Right renal pelvis (tissue), 4 donors: ENCODE measurements around the gene UBASH3B. TPM values are rescaled to one million over a fixed set of nuclear protein-coding genes. Genes with fewer than 3 reads are reported as not detected.

Experiments used
- DNase-seq, 4 donors: peaks; one replicate each; pipeline ENCODE4 v3.0.0-alpha.2; 2013; ENCODE audit warnings: low read depth in 4 of 4, low spot score in 3 of 4, missing footprints in 1 of 4
- polyA plus RNA-seq, 4 donors: library from polyadenylated mRNA; unstranded; fragments of 120-200 nt; gene quantifications; one replicate each; pipeline ENCODE4 v1.2.1, GENCODE V29; 2013; ENCODE audit not compliant: insufficient read length in 4 of 4

Gene UBASH3B
- polyA plus RNA-seq, 4 donors = 7.3 to 9.0 (median 7.9) TPM

DNA sequence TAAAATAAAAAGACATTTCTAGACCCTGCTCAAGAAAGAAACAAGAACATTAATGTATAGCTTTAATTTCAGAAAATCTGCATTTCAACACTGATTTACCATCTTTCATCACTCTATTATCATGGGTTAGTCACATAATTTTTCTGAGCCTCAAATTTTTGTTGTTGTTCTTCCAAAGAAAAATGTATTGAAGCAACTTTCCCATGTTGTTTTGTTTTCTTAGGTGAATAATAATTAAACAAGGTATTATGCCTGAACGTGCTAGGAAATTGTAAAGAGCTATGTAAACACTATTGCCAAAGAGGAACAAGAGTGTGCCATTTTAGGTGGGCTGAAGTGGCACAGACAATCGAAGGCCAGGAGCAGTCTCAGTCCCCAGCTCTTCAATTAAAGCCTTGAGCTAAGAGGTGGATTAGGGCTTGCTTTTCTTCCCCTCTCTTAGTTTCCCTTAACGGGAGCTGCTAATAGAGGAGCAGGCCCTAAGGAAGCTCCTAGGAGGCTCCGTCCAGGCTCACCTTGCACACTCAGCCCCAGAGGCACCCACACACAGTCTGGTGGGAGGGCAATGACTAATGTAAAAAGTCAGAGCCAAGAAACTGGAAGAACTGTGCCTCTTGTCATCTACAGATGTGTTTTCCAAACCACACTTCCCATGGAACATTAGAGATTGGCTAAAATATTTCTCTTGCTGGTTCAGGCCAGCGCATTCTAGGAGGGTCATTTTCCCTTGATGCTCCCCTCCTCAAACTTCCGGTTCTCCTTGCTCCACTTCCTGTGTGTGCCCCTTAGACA, 8.8 kb upstream of the UBASH3B start:
- no peak for DNase-seq

DNA sequence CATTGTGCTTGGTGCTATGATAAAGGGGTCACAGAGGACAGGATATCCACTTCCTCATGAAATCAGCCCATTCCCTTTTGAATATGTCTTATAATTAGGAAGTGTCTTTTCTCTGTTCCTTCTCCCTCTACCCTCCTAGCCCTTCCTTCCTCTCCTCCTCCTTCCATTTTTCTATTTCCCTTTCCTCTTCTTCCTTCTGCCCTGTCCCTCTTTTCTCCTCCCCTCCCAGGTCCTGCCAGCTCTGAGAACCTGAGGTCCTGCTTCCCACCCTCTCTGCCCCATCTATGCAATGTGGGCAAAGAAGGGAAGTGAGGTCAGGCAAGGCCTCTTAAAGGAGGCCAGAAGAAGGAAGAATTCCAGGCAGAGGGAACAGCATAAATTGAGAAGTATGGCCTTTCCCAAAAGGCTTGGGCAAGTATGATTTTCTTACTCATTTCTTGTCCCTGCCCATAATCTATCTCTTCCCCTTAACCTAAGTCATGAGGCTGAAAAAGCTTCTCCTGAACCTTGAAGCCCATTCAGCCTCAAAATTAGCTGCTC, 7.7 kb upstream of the UBASH3B start:
- DNase-seq = no peak

DNA sequence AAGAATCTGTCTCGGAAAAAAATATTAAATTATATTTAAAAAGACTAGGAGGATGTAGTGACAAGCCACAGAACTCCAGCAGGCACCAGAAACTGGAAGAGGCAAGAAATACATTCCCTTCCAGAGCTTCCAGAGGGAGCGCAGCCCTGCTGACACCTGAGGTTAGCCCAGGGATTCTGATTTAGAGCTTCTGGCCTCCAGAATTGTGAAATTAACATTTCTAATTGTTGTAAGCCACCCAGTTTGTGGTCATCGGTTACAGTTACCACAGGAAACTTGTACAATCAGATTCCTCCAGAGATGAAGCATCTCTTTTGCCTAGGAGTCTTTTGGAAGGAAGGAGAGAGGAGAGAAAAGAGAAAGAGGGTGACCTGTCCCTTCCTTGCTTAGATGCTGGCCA, 6.4 kb upstream of the UBASH3B start:
- no peak for DNase-seq

GRCh38 chr11:122650619-122651018, 4.9 kb upstream of the UBASH3B start:
- DNase-seq = no peak

- DNase-seq = no peak
These were observed 3.0 kb upstream of the UBASH3B start for GRCh38 chr11:122652495-122652894.

GRCh38 chr11:122653916-122654585, 1.5 kb upstream of the UBASH3B start:
- no peak for DNase-seq

GRCh38 chr11:122656073-122656630, 630 bp downstream of the UBASH3B start:
- DNase-seq = peak in 2 of 4 donors; percentile 45 to 49

DNA sequence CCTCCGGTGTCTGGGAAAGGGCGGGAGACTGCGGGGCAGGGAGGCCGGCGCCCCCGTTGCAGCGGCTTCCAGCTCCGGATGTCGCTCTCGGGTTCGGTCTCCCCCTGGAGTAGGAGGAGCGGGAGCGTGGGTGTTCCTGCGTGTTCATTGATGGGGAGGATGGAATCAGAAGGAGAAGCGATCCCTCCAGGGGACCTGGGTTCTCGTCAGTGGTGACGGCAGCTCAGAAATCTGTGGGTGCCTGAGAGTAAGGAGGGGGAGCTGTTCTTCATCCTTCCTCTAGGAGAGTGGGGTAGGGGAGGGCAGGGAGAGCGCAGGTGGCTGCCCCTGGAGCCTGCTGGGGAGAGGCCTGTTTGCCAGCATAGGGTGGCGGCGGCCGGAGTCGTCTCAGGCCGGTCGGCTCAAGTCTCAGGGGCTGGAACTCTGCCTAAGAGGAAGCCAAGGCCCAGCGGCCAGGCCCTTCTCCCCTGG, 1.1 kb downstream of the UBASH3B start:
- no peak for DNase-seq

- no peak for DNase-seq
These were observed 4.4 kb downstream of the UBASH3B start for GRCh38 chr11:122659676-122660554.

GRCh38 chr11:122661182-122661945, 5.8 kb downstream of the UBASH3B start:
- DNase-seq = peak in 2 of 4 donors; percentile 28 to 47

- no peak for DNase-seq
These were observed 7.7 kb downstream of the UBASH3B start for GRCh38 chr11:122663056-122663740.

GRCh38 chr11:122663764-122664163, 8.2 kb downstream of the UBASH3B start:
- DNase-seq = no peak

GRCh38 chr11:122664188-122664587, 8.7 kb downstream of the UBASH3B start:
- DNase-seq = no peak

- DNase-seq = no peak
These were observed 10.3 kb downstream of the UBASH3B start for GRCh38 chr11:122665861-122666260.

GRCh38 chr11:122666743-122667142, 11.2 kb downstream of the UBASH3B start:
- no peak for DNase-seq

GRCh38 chr11:122668562-122669090, 13.1 kb downstream of the UBASH3B start:
- DNase-seq = no peak

DNA sequence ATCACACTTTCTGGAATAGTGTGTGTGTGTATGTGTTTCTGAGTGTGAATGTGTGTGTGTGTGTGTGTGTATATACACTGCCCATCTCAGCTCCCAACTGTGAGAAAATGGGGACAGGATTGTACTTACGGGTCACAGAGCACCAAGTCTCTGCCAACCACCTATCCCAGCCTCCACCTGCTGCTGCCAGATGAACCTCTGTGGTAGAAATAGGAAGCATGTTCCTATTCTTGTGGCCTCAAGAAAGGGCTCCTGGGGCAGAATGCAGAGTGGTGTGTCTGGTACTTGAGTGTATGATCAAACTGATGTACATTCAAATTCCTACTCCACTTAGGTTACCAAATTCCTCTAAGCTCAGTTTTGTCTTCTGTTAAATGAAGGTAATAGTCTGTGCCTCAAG, 14.6 kb downstream of the UBASH3B start:
- no peak for DNase-seq

- no peak for DNase-seq
These were observed 15.9 kb downstream of the UBASH3B start for GRCh38 chr11:122671400-122671891.

DNA sequence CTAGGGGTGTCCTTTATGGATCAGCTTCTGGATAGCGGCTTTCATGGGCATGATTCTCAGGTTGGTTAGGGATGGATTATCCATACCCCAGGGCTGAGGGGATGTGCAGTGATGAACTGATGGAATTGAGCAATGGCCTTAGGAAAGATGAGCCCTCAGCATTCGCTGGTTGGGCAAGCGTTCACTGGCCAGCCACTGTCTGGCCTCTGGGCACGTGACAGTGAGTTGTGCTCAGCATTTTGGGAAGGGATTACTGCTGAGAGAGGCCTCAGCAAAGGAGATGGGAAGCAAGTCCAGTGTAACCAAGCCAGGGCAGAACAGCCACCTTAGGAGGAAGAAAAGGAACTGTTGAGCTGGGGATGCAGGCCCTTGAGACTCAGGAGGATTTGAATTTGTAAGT, 17.4 kb downstream of the UBASH3B start:
- no peak for DNase-seq
